AG04450 (cell line): Measurements from ENCODE around the gene HLA-DOA. TPM values are rescaled to one million over a fixed set of nuclear protein-coding genes. Genes with fewer than 3 reads are reported as not detected.

Experiments
- CTCF ChIA-PET: fragments of 300-600, 350-600 bp; formaldehyde crosslinking; extraction: SDS; loops from one replicate; lab custom pipeline; 2022; ENCODE audit warnings: antibody characterized with exemption, inconsistent platforms; lab: Charles Lee
- POLR2A ChIA-PET: fragments of 350-600 bp; formaldehyde crosslinking; extraction: SDS; loops from one replicate; lab custom pipeline; 2021; ENCODE audit warnings: antibody characterized with exemption, inconsistent platforms; lab: Yijun Ruan, JAX
- DNase-seq: peaks from one replicate; pipeline ENCODE4 v3.0.0-alpha.2; 2011; ENCODE audit warnings: low read depth, low spot score
- H3K27ac ChIP-seq: one replicate; pipeline ENCODE4 v1.5.1; 2012; ENCODE audit warnings: low read depth, low read length, control low read depth
- H3K27me3 ChIP-seq: one replicate; pipeline ENCODE4 v1.6.0; 2012; ENCODE audit warnings: low read length; ENCODE audit not compliant: control insufficient read depth, insufficient read depth
- H3K4me3 ChIP-seq: 2 replicates; pipeline ENCODE4 v1.5.1; 2011; ENCODE audit warnings: mild to moderate bottlenecking, low read depth, low read length, control low read depth
- H3K9me3 ChIP-seq: 2 replicates; pipeline ENCODE4 v1.5.1; 2012; ENCODE audit warnings: low read length; ENCODE audit not compliant: control insufficient read depth, insufficient read depth
- polyA plus RNA-seq: library from polyadenylated mRNA; depleted of rRNA; stranded (reverse); fragments of >200 nt; gene quantifications from 2 replicates; pipeline ENCODE4 v1.2.3, GENCODE V29; 2011
- TF ChIP-seq, protein P1 (sequence below): IDR thresholded peaks from 2 replicates; pipeline ENCODE4 v1.5.1; 2011; ENCODE audit warnings: low read depth, low read length, control low read depth, inconsistent platforms

The HLA-DOA gene
- polyA plus RNA-seq, 1 experiment, result not detected

DNA sequence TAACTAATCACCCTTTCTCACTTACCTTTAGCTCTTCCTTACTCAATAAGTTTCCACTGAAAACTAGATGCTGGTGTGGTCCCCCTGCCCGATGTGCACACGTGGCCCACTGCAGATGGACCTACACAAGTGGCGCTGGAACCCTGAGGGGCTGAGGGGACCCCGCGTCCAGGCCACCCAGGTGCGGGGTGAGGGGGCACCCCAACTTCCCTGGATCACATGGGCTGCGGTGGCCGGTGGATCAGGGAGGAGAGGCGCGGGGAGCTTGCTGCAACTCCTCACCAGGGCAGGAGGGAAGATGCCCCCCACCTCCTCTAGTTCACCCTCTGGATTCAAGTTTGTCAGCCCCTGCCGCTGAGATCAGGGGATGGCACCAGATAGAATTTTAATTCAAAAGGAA, 12.5 kb upstream of the HLA-DOA start:
- no peaks in the 10 kb centered on the region for H3K9me3 ChIP-seq
- TF ChIP-seq, protein P1, sequence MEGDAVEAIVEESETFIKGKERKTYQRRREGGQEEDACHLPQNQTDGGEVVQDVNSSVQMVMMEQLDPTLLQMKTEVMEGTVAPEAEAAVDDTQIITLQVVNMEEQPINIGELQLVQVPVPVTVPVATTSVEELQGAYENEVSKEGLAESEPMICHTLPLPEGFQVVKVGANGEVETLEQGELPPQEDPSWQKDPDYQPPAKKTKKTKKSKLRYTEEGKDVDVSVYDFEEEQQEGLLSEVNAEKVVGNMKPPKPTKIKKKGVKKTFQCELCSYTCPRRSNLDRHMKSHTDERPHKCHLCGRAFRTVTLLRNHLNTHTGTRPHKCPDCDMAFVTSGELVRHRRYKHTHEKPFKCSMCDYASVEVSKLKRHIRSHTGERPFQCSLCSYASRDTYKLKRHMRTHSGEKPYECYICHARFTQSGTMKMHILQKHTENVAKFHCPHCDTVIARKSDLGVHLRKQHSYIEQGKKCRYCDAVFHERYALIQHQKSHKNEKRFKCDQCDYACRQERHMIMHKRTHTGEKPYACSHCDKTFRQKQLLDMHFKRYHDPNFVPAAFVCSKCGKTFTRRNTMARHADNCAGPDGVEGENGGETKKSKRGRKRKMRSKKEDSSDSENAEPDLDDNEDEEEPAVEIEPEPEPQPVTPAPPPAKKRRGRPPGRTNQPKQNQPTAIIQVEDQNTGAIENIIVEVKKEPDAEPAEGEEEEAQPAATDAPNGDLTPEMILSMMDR, result no peak
- DNase-seq, result no peak
- H3K27ac ChIP-seq, result no peak overlapping the region
- ChIA-PET POLR2A (no interaction called here), CTCF (no interaction called here)
- peaks cover 18% of the 10 kb centered on the region for H3K27me3 ChIP-seq
- H3K4me3 ChIP-seq, result no peak overlapping the region

DNA sequence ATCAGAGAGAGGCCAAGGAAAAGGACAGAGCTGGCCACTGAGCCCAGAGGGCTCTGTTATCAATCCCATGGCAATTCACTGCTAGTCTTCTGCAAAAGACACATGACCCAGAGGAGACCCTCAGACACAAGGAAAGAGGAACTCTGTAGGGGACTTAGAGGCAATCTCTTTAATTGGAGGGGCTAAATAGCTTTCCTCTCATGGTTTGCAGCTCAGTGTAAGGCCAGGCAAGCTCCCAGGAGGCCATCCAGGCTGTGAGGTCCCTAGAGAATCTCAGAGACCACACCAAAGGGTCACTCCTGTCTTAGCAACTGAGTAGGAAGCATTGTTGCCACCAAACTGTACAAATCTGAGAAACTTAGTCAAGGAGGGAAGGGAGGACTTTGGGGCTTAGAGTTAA, 10.0 kb upstream of the HLA-DOA start:
- Histone ChIP-seq H3K9me3 (no peaks in the 10 kb centered on the region), H3K4me3 (no peak overlapping the region), H3K27ac (no peak overlapping the region), H3K27me3 (peaks cover 32% of the 10 kb centered on the region)
- TF ChIP-seq, protein P1, result no peak
- POLR2A ChIA-PET, result no interaction called here
- DNase-seq, result no peak
- CTCF ChIA-PET, result interaction anchor here (0.5 to 1.2 kb wide), 2 partner anchors 85 to 219 kb away, joined by 3 to 6 read pairs; no protein-coding TSS in a partner anchor

DNA sequence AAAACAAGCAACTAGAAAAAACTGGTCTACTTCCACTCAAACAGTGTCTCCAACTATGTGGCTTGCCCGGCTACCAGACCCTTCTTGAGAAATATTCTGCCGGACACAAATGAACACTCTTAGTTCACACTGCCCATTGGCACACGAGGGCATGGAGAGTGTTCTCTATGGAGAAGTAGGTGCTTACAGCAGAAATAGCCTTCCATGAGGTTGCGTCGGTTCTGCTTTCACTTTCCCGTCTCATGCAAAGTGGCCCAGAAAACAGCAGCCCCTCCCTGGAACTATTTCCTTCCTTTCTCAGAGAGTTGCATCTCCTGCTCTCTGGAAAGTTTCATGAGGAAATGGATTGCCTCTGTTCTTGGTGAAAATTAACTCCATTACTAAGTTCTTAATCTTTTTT, 9.5 kb upstream of the HLA-DOA start:
- no peak for DNase-seq
- Histone ChIP-seq H3K27me3 (peaks cover 30% of the 10 kb centered on the region), H3K9me3 (no peaks in the 10 kb centered on the region), H3K27ac (no peak overlapping the region), H3K4me3 (peak overlapping the region; percentile 10; the same call in 1 of the 2 replicates)
- TF ChIP-seq, protein P1, result no peak
- POLR2A ChIA-PET, result no interaction called here
- CTCF ChIA-PET, result interaction anchor here (0.5 to 1.2 kb wide), 3 partner anchors 85 to 219 kb away, joined by 3 to 6 read pairs (median 4); partner anchors contain the start of gene TAP2

DNA sequence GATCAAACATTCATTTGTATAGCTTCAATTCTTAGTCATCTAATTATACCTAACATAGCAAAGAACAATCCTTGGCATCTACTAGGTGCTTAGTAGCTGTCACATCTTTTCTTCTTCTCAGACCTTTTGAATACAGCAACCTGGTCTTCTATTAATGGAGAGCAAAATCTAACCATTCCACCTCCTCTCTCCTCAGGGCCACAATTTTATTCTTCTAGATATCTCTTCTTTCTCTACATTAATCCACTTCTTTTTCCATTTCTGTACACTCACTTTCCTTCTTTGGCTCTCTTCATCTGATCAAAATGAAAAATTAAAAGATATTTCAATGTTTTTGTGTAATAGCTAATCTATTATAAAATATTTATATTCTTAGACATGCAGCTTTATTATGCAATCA, 9.0 kb upstream of the HLA-DOA start:
- DNase-seq, result no peak
- H3K27ac ChIP-seq, result no peak overlapping the region
- no peak overlapping the region for H3K4me3 ChIP-seq
- peaks cover 33% of the 10 kb centered on the region for H3K27me3 ChIP-seq
- no peaks in the 10 kb centered on the region for H3K9me3 ChIP-seq
- CTCF ChIA-PET, result interaction anchor here (0.5 to 2.2 kb wide), 6 partner anchors 10 to 180 kb away, joined by 3 to 10 read pairs (median 4); partner anchors contain the start of gene TAP2
- POLR2A ChIA-PET, result no interaction called here
- TF ChIP-seq, protein P1, result no peak

DNA sequence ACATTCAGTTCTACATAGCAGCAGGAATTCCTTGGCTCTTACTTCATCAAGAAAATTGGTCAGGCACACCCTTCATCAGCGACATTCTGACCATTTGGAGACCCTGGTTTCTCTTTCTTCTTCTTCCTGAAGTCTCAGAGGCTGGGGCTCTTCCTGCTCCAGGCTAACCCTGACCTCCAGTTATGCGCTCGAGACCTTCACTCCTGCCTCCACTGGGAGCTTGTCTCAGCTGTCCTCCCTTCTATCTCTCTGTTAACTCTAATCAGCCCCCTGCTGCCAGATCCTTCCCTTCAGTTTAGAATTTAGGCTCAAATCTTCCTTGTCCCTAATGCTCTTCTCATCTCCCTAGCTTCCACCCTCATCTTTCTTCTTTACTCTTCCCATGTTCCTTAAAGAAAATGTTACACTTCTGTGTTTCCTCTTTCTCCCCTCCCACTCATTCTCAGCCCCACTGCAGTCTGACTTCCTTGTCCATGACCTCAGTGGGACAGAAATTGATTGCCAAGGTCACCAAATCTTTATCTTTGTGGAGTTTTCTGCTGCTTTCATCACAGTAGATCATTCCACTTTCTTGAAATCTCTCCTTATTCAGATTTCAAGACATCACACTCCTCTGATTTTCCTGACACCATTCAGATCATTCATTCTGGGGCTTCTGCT, 8.4 kb upstream of the HLA-DOA start:
- Histone ChIP-seq H3K27me3 (peaks cover 34% of the 10 kb centered on the region), H3K4me3 (no peak overlapping the region), H3K27ac (no peak overlapping the region), H3K9me3 (no peaks in the 10 kb centered on the region)
- DNase-seq, result no peak
- ChIA-PET CTCF (interaction anchor here (0.5 to 5.7 kb wide), 7 partner anchors 10 to 231 kb away, joined by 3 to 72 read pairs (median 4); partner anchors contain the start of gene TAP2), POLR2A (no interaction called here)
- TF ChIP-seq, protein P1, result no peak
